T-helper 17 cell (primary cell): Measurements from ENCODE around the gene B4GALT2. TPM values are rescaled to one million over a fixed set of nuclear protein-coding genes. Genes with fewer than 3 reads are reported as not detected.

Source experiments
- ATAC-seq: fragments of 150-1000 bp; cut with Tn5 transposase; 2 replicates; pipeline ENCODE4 v1.10.0; 2021; ENCODE audit warnings: mild to moderate bottlenecking, moderate library complexity
- DNase-seq, 3 donors: peaks; one replicate each; pipeline versions ENCODE4 v3.0.0 to v3.0.0-alpha.2; 2020 to 2021
- H3K9me3 ChIP-seq: one replicate; pipeline ENCODE4 v1.7.0; 2013; ENCODE audit warnings: low read length, mild to moderate bottlenecking; ENCODE audit not compliant: control insufficient read depth, poor library complexity, severe bottlenecking
- H3K27ac Mint-ChIP-seq: one replicate; pipeline ENCODE4 v1.8.0; 2022; ENCODE audit warnings: mild to moderate bottlenecking, moderate library complexity, mixed read lengths
- H3K27me3 Mint-ChIP-seq: one replicate; pipeline ENCODE4 v1.8.0; 2022; ENCODE audit warnings: mixed read lengths
- H3K36me3 Mint-ChIP-seq: one replicate; pipeline ENCODE4 v1.8.0; 2022; ENCODE audit warnings: low read depth, mixed read lengths
- H3K4me1 Mint-ChIP-seq: one replicate; pipeline ENCODE4 v1.8.0; 2022; ENCODE audit warnings: mild to moderate bottlenecking, mixed read lengths
- H3K4me3 Mint-ChIP-seq: one replicate; pipeline ENCODE4 v1.8.0; 2022; ENCODE audit warnings: mild to moderate bottlenecking, moderate library complexity, mixed read lengths
- total RNA-seq, 4 donors: library from RNA in 2 of 4; stranded (reverse) in 2 of 4; gene quantifications; one replicate each; pipeline ENCODE4 v1.2.3 and lab custom pipeline; 2022 to 2026

The B4GALT2 gene
- total RNA-seq, 2 donors from 2014 or later: 2.8 to 3.4 TPM

GRCh38 chr1:43999455-43999854 is 20.4 kb downstream of the B4GALT2 start:
- ATAC-seq (no peak), DNase-seq (no peak)
- peaks cover 4% of the 10 kb centered on the region for H3K4me1 Mint-ChIP-seq
- H3K4me3 Mint-ChIP-seq: no peak overlapping the region
- no peak overlapping the region for H3K27ac Mint-ChIP-seq
- no peaks in the 10 kb centered on the region for H3K36me3 Mint-ChIP-seq
- H3K9me3 ChIP-seq: no peaks in the 10 kb centered on the region
- H3K27me3 Mint-ChIP-seq: peaks cover 6% of the 10 kb centered on the region

DNA sequence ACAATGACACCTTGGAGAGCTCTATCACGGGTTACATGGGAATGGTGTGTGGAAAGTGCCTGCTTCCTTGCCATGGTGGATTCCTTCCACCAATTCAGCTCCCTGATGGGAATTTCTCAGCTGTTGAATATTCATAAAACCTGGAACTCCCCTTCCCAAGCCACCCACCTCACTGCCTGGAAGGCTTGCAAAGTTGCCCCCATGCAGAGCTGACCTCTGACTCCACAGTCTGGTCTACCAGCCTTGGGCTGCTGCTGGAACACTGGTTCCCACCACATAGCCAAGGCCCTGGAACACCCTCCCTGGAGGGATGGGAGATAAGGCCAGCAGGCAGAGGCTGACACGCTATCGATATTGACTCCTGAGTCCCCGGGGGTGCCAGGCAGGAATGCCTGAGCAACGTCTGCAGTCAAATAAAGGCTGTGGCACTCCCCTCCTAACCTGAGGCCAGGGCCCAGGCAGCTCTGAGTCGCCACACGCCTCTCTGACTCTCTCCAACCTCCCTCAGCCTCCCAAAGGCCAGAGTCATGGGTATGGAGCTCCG is 21.2 kb downstream of the B4GALT2 start:
- H3K36me3 Mint-ChIP-seq: no peaks in the 10 kb centered on the region
- H3K27ac Mint-ChIP-seq: no peak overlapping the region

DNA sequence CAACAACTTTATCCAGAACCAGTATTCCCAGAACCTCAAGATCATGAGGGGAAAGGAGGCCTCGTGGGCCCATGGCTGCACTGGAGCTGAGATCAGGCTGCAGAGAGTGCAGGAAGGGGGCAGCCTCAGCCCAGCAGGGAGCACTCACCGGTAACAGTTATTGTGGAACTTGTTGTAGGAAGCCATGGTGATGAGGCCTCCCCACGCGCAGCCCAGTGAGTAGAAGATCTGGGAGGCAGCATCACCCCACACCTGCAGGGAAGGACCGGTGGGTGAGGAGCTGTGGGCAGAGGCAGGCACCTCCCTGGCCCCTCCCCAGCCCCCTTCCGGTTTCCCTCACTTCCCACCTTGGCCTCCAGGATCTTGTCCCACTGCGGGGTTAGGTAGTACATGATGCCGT is 23.2 kb downstream of the B4GALT2 start:
- no peak for DNase-seq
- Mint-ChIP-seq H3K27me3 (peaks cover 6% of the 10 kb centered on the region), H3K4me1 (no peaks in the 10 kb centered on the region), H3K4me3 (no peak overlapping the region), H3K27ac (no peak overlapping the region), H3K36me3 (no peaks in the 10 kb centered on the region)
- H3K9me3 ChIP-seq: no peaks in the 10 kb centered on the region
- ATAC-seq: no peak

More for the DNA sequence above, 21.2 kb downstream of the B4GALT2 start:
- H3K4me3 Mint-ChIP-seq: no peak overlapping the region
- no peak for ATAC-seq
- DNase-seq: no peak
- H3K9me3 ChIP-seq: no peaks in the 10 kb centered on the region
- H3K4me1 Mint-ChIP-seq: peaks cover 4% of the 10 kb centered on the region
- H3K27me3 Mint-ChIP-seq: peaks cover 6% of the 10 kb centered on the region

- Mint-ChIP-seq H3K4me3 (no peak overlapping the region), H3K27ac (no peak overlapping the region), H3K4me1 (no peaks in the 10 kb centered on the region), H3K36me3 (no peaks in the 10 kb centered on the region), H3K27me3 (peaks cover 6% of the 10 kb centered on the region)
- H3K9me3 ChIP-seq: no peaks in the 10 kb centered on the region
- ATAC-seq (no peak), DNase-seq (no peak)
These were observed 23.7 kb downstream of the B4GALT2 start for GRCh38 chr1:44002606-44003157.

GRCh38 chr1:44008259-44008658 is 29.2 kb downstream of the B4GALT2 start:
- H3K4me1 Mint-ChIP-seq: peaks cover 5% of the 10 kb centered on the region
- no peak overlapping the region for H3K4me3 Mint-ChIP-seq
- no peaks in the 10 kb centered on the region for H3K27me3 Mint-ChIP-seq
- no peak for ATAC-seq
- DNase-seq: no peak
- H3K36me3 Mint-ChIP-seq: no peaks in the 10 kb centered on the region
- no peaks in the 10 kb centered on the region for H3K9me3 ChIP-seq
- H3K27ac Mint-ChIP-seq: peak overlapping the region; percentile 43

- no peaks in the 10 kb centered on the region for H3K9me3 ChIP-seq
- no peak for ATAC-seq
- no peak for DNase-seq
- Mint-ChIP-seq H3K27me3 (peaks cover 12% of the 10 kb centered on the region), H3K36me3 (no peaks in the 10 kb centered on the region), H3K4me1 (peaks cover 5% of the 10 kb centered on the region), H3K27ac (no peak overlapping the region), H3K4me3 (no peak overlapping the region)
These were observed 32.0 kb downstream of the B4GALT2 start for GRCh38 chr1:44010935-44011471.

DNA sequence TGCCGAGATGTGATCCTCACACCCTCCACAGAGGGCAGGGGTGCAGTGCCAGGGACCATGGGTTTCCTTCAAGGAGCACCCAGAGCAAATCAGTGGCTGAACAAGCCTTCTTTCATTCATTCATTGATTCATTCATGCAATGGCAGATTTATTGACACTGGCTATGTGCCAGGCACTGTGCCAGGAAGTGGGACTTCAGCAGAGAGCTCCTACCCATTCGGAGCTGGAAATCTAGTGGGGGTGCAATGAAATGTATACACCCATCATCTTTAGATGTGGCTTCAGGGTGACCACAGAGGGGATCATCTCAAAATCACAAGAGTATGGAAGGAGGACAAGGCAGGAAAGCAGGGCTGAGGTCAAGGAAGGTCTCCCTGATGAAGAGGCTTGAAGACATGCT is 33.4 kb downstream of the B4GALT2 start:
- ATAC-seq (no peak), DNase-seq (no peak)
- H3K36me3 Mint-ChIP-seq: no peaks in the 10 kb centered on the region
- H3K27ac Mint-ChIP-seq: peak overlapping the region; percentile 32
- H3K4me1 Mint-ChIP-seq: peaks cover 5% of the 10 kb centered on the region
- H3K27me3 Mint-ChIP-seq: peaks cover 12% of the 10 kb centered on the region
- H3K9me3 ChIP-seq: no peaks in the 10 kb centered on the region
- H3K4me3 Mint-ChIP-seq: no peak overlapping the region

- Mint-ChIP-seq H3K4me1 (peaks cover 5% of the 10 kb centered on the region), H3K27ac (peak overlapping the region; percentile 32)
These were observed 34.1 kb downstream of the B4GALT2 start for GRCh38 chr1:44012941-44013609.

DNA sequence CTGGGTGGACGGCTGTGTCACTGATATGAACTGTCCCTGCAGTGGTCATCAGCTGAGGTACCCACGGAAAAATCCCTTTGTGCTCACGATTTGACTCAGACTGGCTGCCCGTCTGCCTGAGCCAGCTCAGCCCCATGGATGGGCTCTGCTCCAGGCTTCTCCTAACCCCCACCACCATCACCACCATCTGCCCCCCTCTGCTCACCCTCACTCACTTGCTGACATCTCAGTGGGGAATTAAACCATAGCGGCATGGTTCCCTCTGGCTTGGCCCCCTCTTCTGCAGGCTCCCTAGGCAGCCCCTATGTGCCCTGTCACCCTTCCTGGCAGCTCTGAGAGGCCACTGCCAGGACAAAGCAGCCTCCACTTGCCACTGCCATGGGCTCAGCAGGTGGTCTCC is 34.9 kb downstream of the B4GALT2 start:
- peaks cover 5% of the 10 kb centered on the region for H3K4me1 Mint-ChIP-seq
- no peaks in the 10 kb centered on the region for H3K9me3 ChIP-seq
- no peak for ATAC-seq
- H3K36me3 Mint-ChIP-seq: no peaks in the 10 kb centered on the region
- H3K27me3 Mint-ChIP-seq: peaks cover 12% of the 10 kb centered on the region
- H3K4me3 Mint-ChIP-seq: peak overlapping the region; percentile 41
- H3K27ac Mint-ChIP-seq: no peak overlapping the region
- DNase-seq: no peak

More at GRCh38 chr1:44012941-44013609, 34.1 kb downstream of the B4GALT2 start:
- H3K9me3 ChIP-seq: no peaks in the 10 kb centered on the region
- Mint-ChIP-seq H3K36me3 (no peaks in the 10 kb centered on the region), H3K27me3 (peaks cover 12% of the 10 kb centered on the region), H3K4me3 (no peak overlapping the region)
- ATAC-seq (no peak), DNase-seq (no peak)

GRCh38 chr1:44014365-44015104 is 35.5 kb downstream of the B4GALT2 start:
- H3K36me3 Mint-ChIP-seq: no peaks in the 10 kb centered on the region
- no peak overlapping the region for H3K27ac Mint-ChIP-seq
- no peaks in the 10 kb centered on the region for H3K9me3 ChIP-seq
- H3K4me3 Mint-ChIP-seq: peak overlapping the region; percentile 41
- H3K4me1 Mint-ChIP-seq: peaks cover 5% of the 10 kb centered on the region
- ATAC-seq (no peak), DNase-seq (no peak)
- H3K27me3 Mint-ChIP-seq: peaks cover 12% of the 10 kb centered on the region

DNA sequence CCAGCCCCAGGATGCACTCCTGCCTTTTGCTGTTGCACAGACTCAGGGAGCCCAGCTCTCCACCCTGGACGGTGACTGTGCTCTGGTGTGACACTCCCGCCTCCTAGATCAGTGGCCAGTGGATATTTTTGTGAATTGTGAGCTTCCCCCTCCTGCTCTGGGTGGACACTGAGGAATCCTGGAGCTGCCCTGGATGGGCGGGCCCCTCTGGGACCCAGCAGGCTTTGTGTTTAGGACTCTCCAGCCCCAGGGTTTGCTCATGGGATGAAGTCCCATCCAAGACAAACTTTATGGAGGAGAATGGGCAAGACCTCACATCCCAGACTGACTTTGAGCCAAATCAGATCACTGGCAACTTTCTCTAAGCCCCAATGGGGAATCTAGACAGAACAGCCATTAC is 36.2 kb downstream of the B4GALT2 start:
- H3K36me3 Mint-ChIP-seq: no peaks in the 10 kb centered on the region
- no peaks in the 10 kb centered on the region for H3K9me3 ChIP-seq
- no peak overlapping the region for H3K4me3 Mint-ChIP-seq
- H3K27me3 Mint-ChIP-seq: peaks cover 12% of the 10 kb centered on the region
- peaks cover 2% of the 10 kb centered on the region for H3K4me1 Mint-ChIP-seq
- ATAC-seq (no peak), DNase-seq (no peak)
- H3K27ac Mint-ChIP-seq: no peak overlapping the region

GRCh38 chr1:44016041-44016889 is 37.3 kb downstream of the B4GALT2 start:
- no peak for ATAC-seq
- no peak overlapping the region for H3K27ac Mint-ChIP-seq
- H3K36me3 Mint-ChIP-seq: no peaks in the 10 kb centered on the region
- H3K4me1 Mint-ChIP-seq: peaks cover 2% of the 10 kb centered on the region
- H3K4me3 Mint-ChIP-seq: no peak overlapping the region
- no peaks in the 10 kb centered on the region for H3K9me3 ChIP-seq
- H3K27me3 Mint-ChIP-seq: peaks cover 12% of the 10 kb centered on the region
- no peak for DNase-seq
